Stomach smooth muscle (tissue), 2 donors: ENCODE results near the gene SLC10A7.

Source experiments
- H3K27ac ChIP-seq: one replicate; pipeline ENCODE4 v1.7.0; 2013; ENCODE audit warnings: mild to moderate bottlenecking, low read length, inconsistent platforms
- H3K27me3 ChIP-seq, 2 donors: one replicate each; pipeline ENCODE4 v1.7.0; 2013; ENCODE audit warnings: low read length in 2 of 2; ENCODE audit not compliant: insufficient read depth in 2 of 2, control insufficient read depth in 1 of 2
- H3K36me3 ChIP-seq, 2 donors: one replicate each; pipeline ENCODE4 v1.7.0; 2013; ENCODE audit warnings: low read length in 2 of 2; ENCODE audit not compliant: control insufficient read depth in 2 of 2, insufficient read depth in 2 of 2
- H3K4me1 ChIP-seq: one replicate; pipeline ENCODE4 v1.7.0; 2013; ENCODE audit warnings: low read length; ENCODE audit not compliant: control insufficient read depth, insufficient read depth
- H3K4me3 ChIP-seq, 2 donors: one replicate each; pipeline ENCODE4 v1.7.0; 2013; ENCODE audit warnings: low read length in 2 of 2
- H3K9ac ChIP-seq, 2 donors: one replicate each; pipeline ENCODE4 v1.7.0; 2013; ENCODE audit warnings: low read length in 2 of 2, mild to moderate bottlenecking in 1 of 2
- H3K9me3 ChIP-seq, 2 donors: one replicate each; pipeline ENCODE4 v1.7.0; 2013; ENCODE audit warnings: low read length in 2 of 2; ENCODE audit not compliant: control insufficient read depth in 2 of 2
- donor health status: healthy.
- donor health status: Pancreatic carcinoma.

Gene SLC10A7

DNA sequence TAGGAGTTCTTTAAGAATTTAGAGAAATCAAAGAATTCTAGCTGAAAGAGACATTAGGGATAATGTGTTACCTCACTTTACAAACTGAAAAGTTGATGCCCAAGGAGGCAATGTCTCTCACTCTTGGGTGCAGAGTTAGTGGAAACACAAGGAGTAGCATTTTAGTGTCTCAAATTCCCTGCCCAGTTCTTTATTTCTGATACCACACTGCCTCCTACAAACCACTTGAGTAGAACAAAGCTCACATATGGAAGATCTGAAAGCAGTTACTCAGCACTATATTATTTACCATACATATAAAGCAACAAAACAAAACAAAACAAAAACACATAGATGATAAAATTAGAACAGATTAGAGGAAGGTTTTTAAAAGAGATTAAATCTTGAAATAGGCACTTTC is 183.2 kb downstream of the SLC10A7 start:
- H3K27ac ChIP-seq, result no peak overlapping the region
- H3K9me3 ChIP-seq, result no peaks in the 10 kb centered on the region
- H3K36me3 ChIP-seq, result no peaks in the 10 kb centered on the region

DNA sequence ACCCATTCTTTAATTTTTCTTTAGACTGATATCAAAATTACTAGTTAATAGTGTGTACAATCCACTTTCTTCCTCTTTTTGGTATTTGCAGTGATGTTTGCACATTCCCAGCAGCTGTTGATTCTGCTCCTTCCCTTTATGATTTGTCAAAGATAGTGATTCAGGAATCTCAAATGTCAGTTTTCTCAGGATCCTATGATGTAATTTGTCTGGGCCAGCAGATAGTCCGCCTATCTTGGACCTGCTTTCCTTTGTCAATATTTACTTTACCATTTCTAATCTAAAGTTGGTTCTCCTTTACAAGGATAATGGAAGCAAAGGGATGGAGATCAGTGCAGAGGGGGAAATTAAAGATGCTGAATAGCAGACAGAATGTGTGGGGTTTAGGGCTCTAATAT is 185.3 kb downstream of the SLC10A7 start:
- no peaks in the 10 kb centered on the region for H3K36me3 ChIP-seq
- H3K27me3 ChIP-seq, result no peaks in the 10 kb centered on the region
- no peaks in the 10 kb centered on the region for H3K9me3 ChIP-seq
- H3K4me1 ChIP-seq, result no peaks in the 10 kb centered on the region
- H3K9ac ChIP-seq, result no peak overlapping the region
- H3K4me3 ChIP-seq, result no peak overlapping the region
- H3K27ac ChIP-seq, result no peak overlapping the region

More for the DNA sequence above, 183.2 kb downstream of the SLC10A7 start:
- no peaks in the 10 kb centered on the region for H3K27me3 ChIP-seq
- no peak overlapping the region for H3K4me3 ChIP-seq
- no peak overlapping the region for H3K9ac ChIP-seq
- H3K4me1 ChIP-seq, result no peaks in the 10 kb centered on the region

DNA sequence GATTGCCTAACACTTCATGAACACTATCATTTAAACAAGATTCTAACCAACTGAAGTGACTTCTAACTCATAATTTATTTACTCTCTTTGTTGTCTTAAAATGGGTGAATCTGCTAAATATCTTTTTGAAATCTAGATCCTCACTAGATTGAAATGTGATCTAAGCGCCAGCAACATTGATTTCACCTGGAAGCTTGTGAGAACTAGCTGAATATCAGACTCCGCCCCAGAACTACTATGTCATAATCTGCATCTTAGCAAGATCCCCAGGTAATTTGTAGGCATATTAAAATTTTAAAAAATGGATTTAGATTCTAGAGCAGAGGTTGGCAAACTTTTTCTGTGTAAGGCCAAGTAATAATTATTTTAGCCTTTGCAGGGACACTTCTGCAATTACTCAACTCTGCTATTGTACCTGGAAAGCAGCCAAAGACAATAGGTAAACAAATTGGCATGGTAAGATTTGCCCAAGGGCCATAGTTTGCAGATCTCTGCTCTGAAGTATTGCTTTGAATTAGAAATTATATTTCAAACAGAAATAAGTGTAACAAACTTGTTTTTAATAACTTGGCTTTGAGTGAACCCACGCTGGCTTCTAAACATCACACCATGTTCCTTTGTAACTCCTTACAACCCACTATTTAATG is 185.9 kb downstream of the SLC10A7 start:
- H3K4me3 ChIP-seq, result no peak overlapping the region
- no peaks in the 10 kb centered on the region for H3K36me3 ChIP-seq
- no peak overlapping the region for H3K9ac ChIP-seq
- H3K27me3 ChIP-seq, result no peaks in the 10 kb centered on the region
- H3K9me3 ChIP-seq, result no peaks in the 10 kb centered on the region
- no peak overlapping the region for H3K27ac ChIP-seq
- H3K4me1 ChIP-seq, result no peaks in the 10 kb centered on the region

DNA sequence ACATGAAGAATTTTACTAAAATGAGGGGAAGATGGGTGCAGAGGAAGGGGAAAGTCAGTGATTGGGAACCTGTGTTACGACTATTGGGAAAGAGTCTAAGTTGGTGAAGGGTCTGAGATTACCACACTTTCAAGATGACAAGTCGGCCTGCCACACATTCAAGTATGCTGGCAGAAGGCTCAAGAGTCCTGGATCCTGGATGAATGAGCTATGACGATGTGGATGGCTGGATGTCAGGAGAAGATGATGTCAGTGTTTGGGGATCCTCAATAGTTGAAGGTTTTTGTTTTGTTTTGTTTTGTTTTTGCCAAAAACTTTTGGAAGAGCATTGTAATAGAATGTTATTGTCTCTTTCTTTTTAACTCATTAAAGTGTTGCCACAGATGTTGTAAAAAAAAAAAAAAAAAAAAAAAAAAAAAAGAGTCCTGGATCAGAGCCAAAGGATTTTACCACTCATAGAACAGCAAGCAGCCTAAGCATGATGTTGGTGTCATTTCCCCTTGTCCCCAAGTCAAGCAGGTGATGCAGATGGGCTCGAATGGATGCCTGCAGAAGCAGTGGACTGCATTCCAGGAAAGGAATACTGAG is 186.8 kb downstream of the SLC10A7 start:
- Histone ChIP-seq H3K4me3 (no peak overlapping the region), H3K4me1 (no peaks in the 10 kb centered on the region), H3K36me3 (no peaks in the 10 kb centered on the region), H3K27me3 (no peaks in the 10 kb centered on the region), H3K9ac (no peak overlapping the region), H3K27ac (no peak overlapping the region), H3K9me3 (no peaks in the 10 kb centered on the region)

DNA sequence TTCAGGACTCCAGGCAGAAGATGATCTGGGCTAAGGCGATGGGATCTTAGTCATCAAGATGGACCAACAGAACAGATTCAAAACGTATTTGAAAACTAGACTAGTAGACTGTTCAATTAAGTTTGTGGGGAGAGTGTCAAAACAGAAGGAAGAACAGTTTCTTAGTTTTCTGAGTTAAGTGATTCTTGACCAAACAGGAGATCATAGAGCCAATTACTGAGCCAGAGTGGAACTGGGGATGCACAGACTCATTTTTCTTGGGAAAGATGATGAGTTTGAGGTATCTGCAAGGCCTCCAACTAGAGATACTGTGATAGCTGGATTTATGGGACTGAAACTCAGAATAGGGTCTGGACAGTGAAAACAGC is 187.9 kb downstream of the SLC10A7 start:
- Histone ChIP-seq H3K36me3 (no peaks in the 10 kb centered on the region), H3K27me3 (no peaks in the 10 kb centered on the region), H3K9me3 (no peaks in the 10 kb centered on the region), H3K9ac (no peak overlapping the region), H3K4me3 (no peak overlapping the region), H3K27ac (no peak overlapping the region), H3K4me1 (no peaks in the 10 kb centered on the region)

DNA sequence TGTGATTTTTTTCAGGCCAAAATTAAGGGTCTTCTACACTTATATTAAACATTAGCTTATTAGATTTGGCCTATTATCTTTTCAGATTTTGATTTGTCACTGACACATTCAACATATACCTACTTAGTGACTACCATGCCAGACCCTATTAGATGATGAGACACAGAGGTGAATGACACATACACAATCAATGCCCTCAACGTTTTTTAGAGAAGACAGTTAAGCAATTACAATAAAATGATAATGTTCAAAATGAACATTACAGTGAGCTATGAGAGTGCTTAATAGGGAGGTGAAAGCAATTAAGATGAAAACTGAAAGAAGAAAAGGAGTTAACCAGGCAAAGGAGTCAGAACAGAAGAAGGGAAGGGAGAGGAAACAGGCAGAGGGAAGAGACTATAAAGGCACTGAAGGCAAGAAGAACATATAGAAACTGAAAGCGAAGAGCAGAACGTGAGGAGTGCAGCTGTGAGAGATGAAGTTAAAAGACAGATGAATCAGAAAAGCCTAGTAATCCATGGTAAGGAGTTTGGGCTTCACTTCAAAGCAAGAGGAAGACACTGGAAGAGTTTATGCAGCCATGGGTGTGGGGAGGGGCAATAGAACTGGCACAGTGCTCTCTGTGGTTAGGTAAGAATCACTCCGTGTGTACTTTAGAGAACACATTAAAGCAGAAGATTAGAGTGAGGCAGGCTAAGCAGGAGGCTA is 188.4 kb downstream of the SLC10A7 start:
- Histone ChIP-seq H3K9me3 (no peaks in the 10 kb centered on the region), H3K27ac (no peak overlapping the region), H3K36me3 (no peaks in the 10 kb centered on the region), H3K9ac (no peak overlapping the region), H3K4me1 (no peaks in the 10 kb centered on the region), H3K4me3 (no peak overlapping the region), H3K27me3 (no peaks in the 10 kb centered on the region)

DNA sequence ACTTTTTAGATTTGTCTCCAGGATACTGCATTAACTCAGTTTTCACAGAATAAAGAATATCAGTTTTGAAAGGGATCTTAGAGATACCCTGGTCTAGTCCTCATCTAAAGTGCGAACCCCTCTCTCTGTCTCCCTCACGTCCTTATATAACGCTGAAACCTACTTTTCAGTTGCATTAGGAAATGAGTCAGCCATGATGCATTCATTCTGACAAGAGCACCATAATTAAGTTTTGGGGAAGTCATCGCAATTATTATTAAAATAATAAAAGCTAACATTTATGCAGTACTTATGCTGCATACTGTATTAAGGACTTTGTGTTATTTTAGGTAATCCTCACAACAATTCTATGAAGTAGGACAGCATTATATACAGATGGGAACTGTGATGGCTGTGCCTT is 191.3 kb downstream of the SLC10A7 start:
- Histone ChIP-seq H3K9me3 (no peaks in the 10 kb centered on the region), H3K4me3 (no peak overlapping the region), H3K36me3 (no peaks in the 10 kb centered on the region), H3K9ac (no peak overlapping the region), H3K27ac (no peak overlapping the region), H3K27me3 (no peaks in the 10 kb centered on the region), H3K4me1 (no peaks in the 10 kb centered on the region)

DNA sequence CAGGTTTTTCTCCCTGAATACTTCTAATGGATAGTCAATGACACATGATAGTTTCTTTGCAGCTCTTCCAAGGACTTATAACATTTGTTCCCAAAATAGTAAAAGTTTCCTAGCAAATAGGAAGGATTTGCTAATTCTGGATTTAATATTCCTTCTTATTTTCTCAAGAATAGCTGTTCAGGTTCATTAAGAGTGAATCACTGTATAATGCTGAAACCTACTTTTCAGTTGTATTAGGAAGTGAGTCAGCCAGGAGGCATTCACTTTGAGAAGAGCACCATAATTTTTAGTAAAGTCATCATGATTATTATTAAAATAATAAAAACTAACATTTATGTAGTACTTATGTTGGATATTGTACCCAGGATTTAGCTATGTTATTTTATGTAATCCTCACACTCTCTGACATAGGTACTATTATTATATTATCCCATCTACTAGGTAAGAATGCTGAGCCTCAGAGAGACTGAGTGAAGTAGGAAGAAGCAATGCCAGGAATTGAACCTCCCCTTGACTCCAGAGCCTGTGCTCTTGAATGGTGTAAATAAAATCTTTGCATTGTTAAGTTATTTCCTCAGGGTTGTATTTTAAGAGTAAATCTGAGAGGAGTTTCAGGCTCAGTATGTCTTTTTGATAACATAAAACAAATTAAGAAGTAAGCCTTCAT is 192.6 kb downstream of the SLC10A7 start:
- Histone ChIP-seq H3K9ac (no peak overlapping the region), H3K9me3 (no peaks in the 10 kb centered on the region), H3K36me3 (no peaks in the 10 kb centered on the region), H3K4me1 (no peaks in the 10 kb centered on the region), H3K27ac (no peak overlapping the region), H3K4me3 (no peak overlapping the region), H3K27me3 (no peaks in the 10 kb centered on the region)

DNA sequence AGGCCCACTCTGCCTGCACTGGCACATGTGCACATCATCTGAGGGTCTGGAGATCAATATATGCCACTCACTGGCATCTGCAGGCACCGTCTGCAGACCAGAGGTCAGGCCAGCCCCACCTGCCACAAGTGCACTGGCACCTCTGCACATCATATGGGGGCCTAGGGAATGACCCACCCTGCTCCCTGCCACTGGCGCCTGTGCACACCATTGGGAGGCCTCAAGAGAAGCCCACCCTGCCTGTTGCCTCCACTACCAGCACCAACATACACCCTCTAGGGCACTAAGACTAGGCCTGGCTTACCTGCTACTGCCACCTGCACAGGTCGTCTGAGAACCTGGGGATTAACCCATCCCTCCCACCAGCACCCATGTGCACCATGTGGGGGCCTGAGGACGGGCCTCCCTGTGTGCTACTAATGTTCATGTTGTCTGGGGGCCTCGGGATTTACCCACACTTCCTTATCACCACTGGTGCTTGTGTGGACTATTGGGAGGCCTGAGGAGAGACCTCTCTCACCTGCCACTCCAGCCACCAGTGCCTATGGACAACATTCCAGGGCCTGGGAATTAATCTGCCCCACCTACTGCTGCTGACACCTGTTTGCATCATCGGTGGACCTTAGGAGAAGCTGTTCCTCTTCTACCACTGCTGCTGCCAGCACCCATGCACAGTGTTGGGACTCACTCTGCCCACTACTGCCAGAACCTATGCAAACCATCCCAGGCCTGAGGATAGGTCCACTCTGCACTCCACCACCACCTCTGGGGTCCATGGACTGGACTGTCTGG is 193.7 kb downstream of the SLC10A7 start:
- H3K27ac ChIP-seq, result no peak overlapping the region
- no peaks in the 10 kb centered on the region for H3K9me3 ChIP-seq
- H3K4me1 ChIP-seq, result no peaks in the 10 kb centered on the region
- no peak overlapping the region for H3K4me3 ChIP-seq
- no peak overlapping the region for H3K9ac ChIP-seq
- no peaks in the 10 kb centered on the region for H3K27me3 ChIP-seq
- H3K36me3 ChIP-seq, result no peaks in the 10 kb centered on the region

DNA sequence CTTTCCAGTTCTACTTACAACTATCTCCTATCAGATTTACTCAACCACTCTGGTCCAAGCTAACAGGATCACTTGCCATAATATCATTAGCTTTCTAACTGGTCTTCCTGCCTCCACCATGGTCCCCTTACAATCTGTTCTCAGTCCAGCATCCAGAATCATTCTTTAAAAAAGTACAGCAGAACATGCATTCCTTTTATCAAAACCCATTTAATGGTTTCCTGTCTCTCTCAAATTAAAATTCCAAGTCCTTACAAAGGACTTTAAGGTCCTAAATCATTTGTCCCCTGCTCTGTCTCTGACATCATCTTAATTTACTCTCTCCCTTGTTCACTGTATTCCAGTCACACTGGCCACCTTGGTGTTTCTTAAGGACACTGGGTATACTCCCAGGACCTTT is 202.8 kb downstream of the SLC10A7 start:
- no peak overlapping the region for H3K9ac ChIP-seq
- H3K4me3 ChIP-seq, result no peak overlapping the region
- H3K36me3 ChIP-seq, result no peaks in the 10 kb centered on the region
- H3K27me3 ChIP-seq, result no peaks in the 10 kb centered on the region
- H3K4me1 ChIP-seq, result no peaks in the 10 kb centered on the region
- no peaks in the 10 kb centered on the region for H3K9me3 ChIP-seq
- H3K27ac ChIP-seq, result no peak overlapping the region
